ENCODE measurements around the gene KRT3.
"Not testable (repeated sequence)": the region's sequence is repeated elsewhere in the genome, so short reads cannot be mapped to it uniquely, and the experiment has no call there.

DNA sequence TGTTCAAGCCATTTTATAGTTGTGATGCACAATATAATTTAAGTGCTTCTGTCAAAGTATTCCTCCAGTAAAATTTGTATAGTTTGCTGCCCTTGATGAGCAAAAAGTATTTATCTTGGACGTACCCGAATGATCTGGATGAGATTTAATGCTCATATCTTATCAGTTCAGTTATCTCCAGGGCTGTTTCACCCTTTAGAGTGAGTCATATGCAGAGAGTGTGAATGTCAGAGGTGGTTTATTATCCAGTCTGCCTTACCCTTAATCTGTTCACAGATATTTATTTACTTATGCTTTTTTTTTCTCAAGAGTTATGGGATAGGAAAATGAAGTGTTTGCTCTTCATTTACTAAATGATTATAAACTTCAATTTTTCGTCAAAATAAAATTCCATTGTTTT, 45.4 kb downstream of the KRT3 start:
- TF ChIP-seq GLIS3 (CRISPR knock-in tag; IDR thresholded peaks at IDR 0.05); ZNF565 (CRISPR knock-in tag; conservative IDR thresholded peaks at IDR 0.05; ENCODE audit: low read depth); ZFP30 (CRISPR knock-in tag; IDR thresholded peaks at IDR 0.05); ISL1 (CRISPR knock-in tag; IDR thresholded peaks at IDR 0.05); RARB (CRISPR knock-in tag; IDR thresholded peaks at IDR 0.05); ZNF70 (CRISPR knock-in tag; IDR thresholded peaks at IDR 0.05): not testable (repeated sequence)

All from SK-N-SH treated with all-trans-retinoic acid at 6 μM for 48 hours (cell line).